Activated CD8-positive, alpha-beta memory T cell treated with anti-CD3 and anti-CD28 coated beads, Interleukin-2, amount 10 ng/mL, durations not matched to agents 7 days and 5 days (primary cell): ENCODE measurements around the gene DOK1. TPM values are rescaled to one million over a fixed set of nuclear protein-coding genes. Genes with fewer than 3 reads are reported as not detected.

Experiments
- ATAC-seq: fragments of 150-1000 bp; cut with Tn5 transposase; one replicate; pipeline ENCODE4 v1.10.0; 2021; ENCODE audit warnings: moderate library complexity
- CTCF ChIA-PET: fragments of 350-600 bp; sonication (Branson Sonifier 250); formaldehyde crosslinking; loops from one replicate; lab custom pipeline; 2021; ENCODE audit warnings: antibody characterized with exemption; lab: Charles Lee
- DNase-seq: peaks from one replicate; pipeline ENCODE4 v3.0.0-alpha.2; 2020
- H3K27ac Mint-ChIP-seq: one replicate; pipeline ENCODE4 v1.8.0; 2021; ENCODE audit warnings: mild to moderate bottlenecking, mixed read lengths
- H3K27me3 Mint-ChIP-seq: one replicate; pipeline ENCODE4 v1.8.0; 2021; ENCODE audit warnings: mixed read lengths
- H3K36me3 Mint-ChIP-seq: one replicate; pipeline ENCODE4 v1.8.0; 2021; ENCODE audit warnings: mild to moderate bottlenecking, mixed read lengths
- H3K4me1 Mint-ChIP-seq: one replicate; pipeline ENCODE4 v1.8.0; 2021; ENCODE audit warnings: mixed read lengths
- H3K4me3 Mint-ChIP-seq: one replicate; pipeline ENCODE4 v1.8.0; 2021; ENCODE audit warnings: mild to moderate bottlenecking, moderate library complexity, mixed read lengths
- H3K9me3 Mint-ChIP-seq: one replicate; pipeline ENCODE4 v1.8.0; 2022; ENCODE audit warnings: low read depth, mixed read lengths
- total RNA-seq, 2 experiments: library from RNA; stranded (reverse); gene quantifications; one replicate each; pipeline ENCODE4 v1.2.3, GENCODE V29; 2021

DOK1 gene
- total RNA-seq, 2 experiments from 2014 or later: 47.1 to 52.1 TPM

- no peak for DNase-seq
- Mint-ChIP-seq H3K27me3 (peaks cover 84% of the 10 kb centered on the region), H3K27ac (no peak overlapping the region), H3K4me3 (peak overlapping the region; percentile 62), H3K9me3 (no peaks in the 10 kb centered on the region), H3K4me1 (peaks cover 35% of the 10 kb centered on the region), H3K36me3 (peaks cover 5% of the 10 kb centered on the region)
- CTCF ChIA-PET: interaction anchor here (1.4 to 4.2 kb wide), 5 partner anchors 9 to 71 kb away, joined by 3 to 21 read pairs (median 4); partner anchors contain the start of genes AUP1 and HTRA2
- no peak for ATAC-seq
These were observed 39.1 kb upstream of the DOK1 start for GRCh38 chr2:74515271-74515980.

GRCh38 chr2:74515981-74516633 is 38.4 kb upstream of the DOK1 start:
- ATAC-seq: peak; percentile 82
- H3K36me3 Mint-ChIP-seq: peaks cover 5% of the 10 kb centered on the region
- H3K4me3 Mint-ChIP-seq: peak overlapping the region; percentile 62
- peak; percentile 83 for DNase-seq
- H3K27ac Mint-ChIP-seq: no peak overlapping the region
- H3K4me1 Mint-ChIP-seq: peaks cover 32% of the 10 kb centered on the region
- no peaks in the 10 kb centered on the region for H3K9me3 Mint-ChIP-seq
- CTCF ChIA-PET: interaction anchor here (0.9 to 4.2 kb wide), 5 partner anchors 9 to 33 kb away, joined by 4 to 21 read pairs (median 7); partner anchors contain the start of genes AUP1, CCDC142, DQX1 and HTRA2
- H3K27me3 Mint-ChIP-seq: peaks cover 86% of the 10 kb centered on the region

- Mint-ChIP-seq H3K27me3 (peaks cover 81% of the 10 kb centered on the region), H3K4me1 (peaks cover 27% of the 10 kb centered on the region), H3K4me3 (peak overlapping the region; percentile 62), H3K27ac (peak overlapping the region; percentile 23), H3K36me3 (peaks cover 5% of the 10 kb centered on the region), H3K9me3 (no peaks in the 10 kb centered on the region)
- CTCF ChIA-PET: interaction anchor here (0.9 to 3.4 kb wide), 4 partner anchors 10 to 34 kb away, joined by 4 to 12 read pairs (median 6); partner anchors contain the start of genes AUP1, CCDC142, DQX1 and HTRA2
- ATAC-seq (no peak), DNase-seq (no peak)
These were observed 37.9 kb upstream of the DOK1 start for GRCh38 chr2:74516650-74517049.

- H3K27me3 Mint-ChIP-seq: peaks cover 38% of the 10 kb centered on the region
- H3K4me3 Mint-ChIP-seq: no peak overlapping the region
- no peak for DNase-seq
- H3K27ac Mint-ChIP-seq: no peak overlapping the region
- ATAC-seq: peak; percentile 28
- no peaks in the 10 kb centered on the region for H3K9me3 Mint-ChIP-seq
- peaks cover 19% of the 10 kb centered on the region for H3K36me3 Mint-ChIP-seq
- H3K4me1 Mint-ChIP-seq: peaks cover 11% of the 10 kb centered on the region
- CTCF ChIA-PET: interaction anchor here (1.2 to 1.8 kb wide), 4 partner anchors 10 to 63 kb away, joined by 3 to 8 read pairs (median 4); no protein-coding TSS in a partner anchor
These were observed 32.0 kb upstream of the DOK1 start for GRCh38 chr2:74522516-74522915.

GRCh38 chr2:74524005-74524404 is 30.5 kb upstream of the DOK1 start:
- DNase-seq (no peak), ATAC-seq (no peak)
- H3K4me3 Mint-ChIP-seq: no peak overlapping the region
- peaks cover 32% of the 10 kb centered on the region for H3K36me3 Mint-ChIP-seq
- H3K27ac Mint-ChIP-seq: no peak overlapping the region
- CTCF ChIA-PET: no interaction called here
- H3K27me3 Mint-ChIP-seq: peaks cover 23% of the 10 kb centered on the region
- no peaks in the 10 kb centered on the region for H3K9me3 Mint-ChIP-seq
- H3K4me1 Mint-ChIP-seq: peaks cover 26% of the 10 kb centered on the region

GRCh38 chr2:74524955-74525716 is 29.4 kb upstream of the DOK1 start:
- Mint-ChIP-seq H3K27ac (no peak overlapping the region), H3K27me3 (peaks cover 12% of the 10 kb centered on the region), H3K9me3 (no peaks in the 10 kb centered on the region), H3K4me1 (peaks cover 26% of the 10 kb centered on the region), H3K4me3 (no peak overlapping the region), H3K36me3 (peaks cover 33% of the 10 kb centered on the region)
- no peak for ATAC-seq
- CTCF ChIA-PET: interaction anchor here (1.6 to 1.9 kb wide), 2 partner anchors 11 to 42 kb away, joined by 4 to 5 read pairs; partner anchors contain the start of genes CCDC142, TLX2 and TTC31
- DNase-seq: no peak

- no peak within 1 kb of the TSS for H3K27ac Mint-ChIP-seq
- ATAC-seq: no peak
- peaks cover 32% of the 10 kb centered on the region for H3K4me1 Mint-ChIP-seq
- H3K36me3 Mint-ChIP-seq: peaks cover 35% of the 10 kb centered on the region
- DNase-seq: no peak
- H3K4me3 Mint-ChIP-seq: peak within 1 kb of the TSS; percentile 17
- H3K9me3 Mint-ChIP-seq: no peaks in the 10 kb centered on the region
- H3K27me3 Mint-ChIP-seq: peaks cover 5% of the 10 kb centered on the region
- CTCF ChIA-PET: interaction anchor here (0.7 to 1.9 kb wide), 7 partner anchors 10 to 134 kb away, joined by 3 to 5 read pairs (median 4); partner anchors contain the start of genes CCDC142, TLX2 and TTC31
These were observed 28.5 kb upstream of the DOK1 start, which contains the start of gene DQX1 for GRCh38 chr2:74525717-74526648. Gene DQX1, minus strand, starts transcription at chr2:74526231. Its CDS starts 502 bp downstream, at chr2:74525729.

GRCh38 chr2:74526649-74527230 is 27.8 kb upstream of the DOK1 start:
- peaks cover 36% of the 10 kb centered on the region for H3K36me3 Mint-ChIP-seq
- H3K27ac Mint-ChIP-seq: no peak overlapping the region
- no peak for DNase-seq
- ATAC-seq: no peak
- peaks cover 3% of the 10 kb centered on the region for H3K27me3 Mint-ChIP-seq
- no peak overlapping the region for H3K4me3 Mint-ChIP-seq
- peaks cover 39% of the 10 kb centered on the region for H3K4me1 Mint-ChIP-seq
- CTCF ChIA-PET: interaction anchor here (0.7 to 5.9 kb wide), 8 partner anchors 10 to 135 kb away, joined by 3 to 39 read pairs (median 4); partner anchors contain the start of genes CCDC142, LBX2, TLX2 and TTC31
- H3K9me3 Mint-ChIP-seq: no peaks in the 10 kb centered on the region

- no peaks in the 10 kb centered on the region for H3K27me3 Mint-ChIP-seq
- H3K27ac Mint-ChIP-seq: peak overlapping the region; percentile 29
- ATAC-seq: no peak
- no peaks in the 10 kb centered on the region for H3K9me3 Mint-ChIP-seq
- CTCF ChIA-PET: interaction anchor here (5.9 to 6.4 kb wide), 2 partner anchors 26 to 45 kb away, joined by 39 to 61 read pairs; partner anchors contain the start of genes CCDC142, LBX2 and TTC31
- peaks cover 44% of the 10 kb centered on the region for H3K36me3 Mint-ChIP-seq
- peaks cover 47% of the 10 kb centered on the region for H3K4me1 Mint-ChIP-seq
- peak overlapping the region; percentile 100 for H3K4me3 Mint-ChIP-seq
- no peak for DNase-seq
These were observed 26.8 kb upstream of the DOK1 start for GRCh38 chr2:74527741-74528140.

GRCh38 chr2:74528600-74529356 is 25.7 kb upstream of the DOK1 start:
- peak overlapping the region; percentile 100 for H3K4me3 Mint-ChIP-seq
- no peaks in the 10 kb centered on the region for H3K27me3 Mint-ChIP-seq
- H3K36me3 Mint-ChIP-seq: peaks cover 45% of the 10 kb centered on the region
- H3K4me1 Mint-ChIP-seq: peaks cover 46% of the 10 kb centered on the region
- CTCF ChIA-PET: interaction anchor here (1.2 to 6.4 kb wide), 7 partner anchors 12 to 71 kb away, joined by 3 to 98 read pairs (median 27); partner anchors contain the start of genes CCDC142, LBX2, TLX2 and TTC31
- peak; percentile 61 for DNase-seq
- H3K9me3 Mint-ChIP-seq: no peaks in the 10 kb centered on the region
- ATAC-seq: peak; percentile 10
- peak overlapping the region; percentile 97 for H3K27ac Mint-ChIP-seq
